ENCODE data around the gene FA2H. TPM values are rescaled to one million over a fixed set of nuclear protein-coding genes. Genes with fewer than 3 reads are reported as not detected.

FA2H gene
- total RNA-seq, 4 donors from 2014 or later = 0.41 TPM; not detected in 3

GRCh38 chr16:74717367-74717766 lies 57.3 kb downstream of the FA2H start:
- in situ Hi-C loops (cut with MboI; ENCODE audit: low sequenced_read_pairs in 4 of 4) = loop anchor here in 1 of 4 donors (25.0 kb wide), 1 partner anchor 145 kb away; no protein-coding TSS in a partner anchor
- DNase-seq = no peak
- Histone ChIP-seq H3K4me3 (no peak overlapping the region), H3K27ac (no peak overlapping the region), H3K4me1 (no peaks in the 10 kb centered on the region), H3K9me3 (no peaks in the 10 kb centered on the region), H3K27me3 (no peaks in the 10 kb centered on the region), H3K36me3 (no peaks in the 10 kb centered on the region)
- intact Hi-C loops (cut with DNase I; ENCODE audit: low total_unique reads) = no loop called here
- TF ChIP-seq CTCF (IDR thresholded peaks at IDR 0.05 in 4 of 5, conservative IDR thresholded peaks at IDR 0.05 in 1 of 5) (no peak), POLR2A (IDR thresholded peaks at IDR 0.05) (no peak)
- ATAC-seq = no peak

GRCh38 chr16:74716355-74716754 lies 58.3 kb downstream of the FA2H start:
- H3K4me3 ChIP-seq = no peak overlapping the region
- ATAC-seq (no peak), DNase-seq (no peak)
- intact Hi-C loops (cut with DNase I; ENCODE audit: low total_unique reads) (no loop called here), in situ Hi-C loops (cut with MboI; ENCODE audit: low sequenced_read_pairs in 4 of 4) (loop anchor here in 1 of 4 donors (25.0 kb wide), 1 partner anchor 146 kb away; no protein-coding TSS in a partner anchor)
- no peak for TF ChIP-seq POLR2A (IDR thresholded peaks at IDR 0.05)
- no peak for TF ChIP-seq CTCF (IDR thresholded peaks at IDR 0.05 in 4 of 5, conservative IDR thresholded peaks at IDR 0.05 in 1 of 5)
- no peaks in the 10 kb centered on the region for H3K27me3 ChIP-seq
- H3K36me3 ChIP-seq = no peaks in the 10 kb centered on the region
- H3K9me3 ChIP-seq = no peaks in the 10 kb centered on the region
- no peak overlapping the region for H3K27ac ChIP-seq
- no peaks in the 10 kb centered on the region for H3K4me1 ChIP-seq

- TF ChIP-seq CTCF (IDR thresholded peaks at IDR 0.05 in 4 of 5, conservative IDR thresholded peaks at IDR 0.05 in 1 of 5) (no peak), POLR2A (IDR thresholded peaks at IDR 0.05) (no peak)
- Histone ChIP-seq H3K27me3 (no peaks in the 10 kb centered on the region), H3K9me3 (no peaks in the 10 kb centered on the region), H3K4me3 (no peak overlapping the region), H3K27ac (no peak overlapping the region), H3K4me1 (no peaks in the 10 kb centered on the region), H3K36me3 (no peaks in the 10 kb centered on the region)
- no peak for ATAC-seq
- DNase-seq = no peak
- intact Hi-C loops (cut with DNase I; ENCODE audit: low total_unique reads) = no loop called here
- in situ Hi-C loops (cut with MboI; ENCODE audit: low sequenced_read_pairs in 4 of 4) = loop anchor here in 2 of 4 donors (5.0 to 25.0 kb wide), 2 partner anchors 148 kb away; no protein-coding TSS in a partner anchor
Measured at GRCh38 chr16:74713876-74714275, 60.7 kb downstream of the FA2H start.

- Histone ChIP-seq H3K4me3 (no peak overlapping the region), H3K27ac (no peak overlapping the region), H3K4me1 (no peaks in the 10 kb centered on the region), H3K36me3 (no peaks in the 10 kb centered on the region), H3K9me3 (no peaks in the 10 kb centered on the region), H3K27me3 (no peaks in the 10 kb centered on the region)
- in situ Hi-C loops (cut with MboI; ENCODE audit: low sequenced_read_pairs in 4 of 4) = loop anchor here in 2 of 4 donors (5.0 to 25.0 kb wide), 2 partner anchors 149 kb away; no protein-coding TSS in a partner anchor
- no peak for DNase-seq
- TF ChIP-seq POLR2A (IDR thresholded peaks at IDR 0.05) (no peak), CTCF (IDR thresholded peaks at IDR 0.05 in 4 of 5, conservative IDR thresholded peaks at IDR 0.05 in 1 of 5) (no peak)
- ATAC-seq = no peak
- intact Hi-C loops (cut with DNase I; ENCODE audit: low total_unique reads) = no loop called here
Measured at GRCh38 chr16:74713325-74713724, 61.3 kb downstream of the FA2H start.

- TF ChIP-seq CTCF (IDR thresholded peaks at IDR 0.05 in 4 of 5, conservative IDR thresholded peaks at IDR 0.05 in 1 of 5) = no peak
- no peak for TF ChIP-seq POLR2A (IDR thresholded peaks at IDR 0.05)
- H3K4me3 ChIP-seq = no peak overlapping the region
- H3K27ac ChIP-seq = no peak overlapping the region
- no peak for ATAC-seq
- DNase-seq = no peak
- H3K36me3 ChIP-seq = no peaks in the 10 kb centered on the region
- in situ Hi-C loops (cut with MboI; ENCODE audit: low sequenced_read_pairs in 4 of 4) = loop anchor here in 2 of 4 donors (5.0 to 25.0 kb wide), 2 partner anchors 150 kb away; no protein-coding TSS in a partner anchor
- intact Hi-C loops (cut with DNase I; ENCODE audit: low total_unique reads) = no loop called here
- no peaks in the 10 kb centered on the region for H3K9me3 ChIP-seq
- H3K27me3 ChIP-seq = no peaks in the 10 kb centered on the region
- H3K4me1 ChIP-seq = no peaks in the 10 kb centered on the region
Measured at GRCh38 chr16:74711938-74712337, 62.7 kb downstream of the FA2H start.

Data from gastrocnemius medialis (tissue), 4 donors.